IMR-90 (cell line): ENCODE results near the gene ATP2A3. TPM values are rescaled to one million over a fixed set of nuclear protein-coding genes. Genes with fewer than 3 reads are reported as not detected.

Source experiments
- ATAC-seq: fragments of 200-7000 bp; cut with Tn5 transposase; 2 replicates; pipeline ENCODE4 v1.9.1; 2020; ENCODE audit warnings: low read depth, mild to moderate bottlenecking, moderate library complexity
- BruUV-seq: library from RNA; stranded (reverse); fragments of 400-500 nt; replicated peaks from 2 replicates; lab custom pipeline; 2021; lab: Mats Ljungman, UMichigan
- CTCF ChIA-PET: fragments of 300-600 bp; formaldehyde crosslinking; extraction: SDS; loops from one replicate; lab custom pipeline; 2021; ENCODE audit warnings: antibody characterized with exemption; lab: Yijun Ruan, JAX
- POLR2A ChIA-PET: fragments of 300-600 bp; sonication (Branson Sonifier 250); formaldehyde crosslinking; loops from one replicate; lab custom pipeline; 2022; ENCODE audit warnings: antibody characterized with exemption; ENCODE audit not compliant: unreplicated experiment; lab: Charles Lee
- DNase-seq: peaks from one replicate; pipeline ENCODE4 v3.0.0; 2013
- H2AFZ ChIP-seq: replicated peaks from 2 replicates; pipeline ENCODE3; 2013; ENCODE audit warnings: low read length, mild to moderate bottlenecking; ENCODE audit not compliant: poor library complexity
- H2AK5ac ChIP-seq: 2 replicates; pipeline ENCODE4 v1.6.1; 2013; ENCODE audit warnings: low read depth, low read length, inconsistent platforms
- H2AK9ac ChIP-seq: replicated peaks from 2 replicates; pipeline ENCODE3; 2013; ENCODE audit warnings: mild to moderate bottlenecking, low read depth, low read length, moderate library complexity; ENCODE audit not compliant: poor library complexity
- H2BK120ac ChIP-seq: 2 replicates; pipeline ENCODE4 v1.6.1; 2013; ENCODE audit warnings: low read depth, low read length, inconsistent platforms
- H2BK15ac ChIP-seq: 3 replicates; pipeline ENCODE4 v1.6.1; 2013; ENCODE audit warnings: low read depth, low read length, inconsistent platforms
- H2BK20ac ChIP-seq: 2 replicates; pipeline ENCODE4 v1.6.1; 2013; ENCODE audit warnings: low read depth, mild to moderate bottlenecking, inconsistent platforms, low read length, moderate library complexity
- H2BK5ac ChIP-seq: 2 replicates; pipeline ENCODE4 v1.6.1; 2013; ENCODE audit warnings: mild to moderate bottlenecking, low read depth, low read length, inconsistent platforms; ENCODE audit not compliant: poor library complexity, severe bottlenecking
- H3K14ac ChIP-seq: replicated peaks from 2 replicates; pipeline ENCODE4 v1.6.1; 2013; ENCODE audit warnings: low read depth, low read length, inconsistent platforms
- H3K18ac ChIP-seq: 2 replicates; pipeline ENCODE4 v1.6.1; 2013; ENCODE audit warnings: low read depth, low read length, control low read depth
- H3K23ac ChIP-seq: 2 replicates; pipeline ENCODE4 v1.6.1; 2013; ENCODE audit warnings: low read depth, low read length, inconsistent platforms
- H3K27ac ChIP-seq: 2 replicates; pipeline ENCODE4 v1.5.1; 2013; ENCODE audit warnings: mild to moderate bottlenecking, control low read depth, low read length; ENCODE audit not compliant: insufficient read depth
- H3K27me3 ChIP-seq: 2 replicates; pipeline ENCODE4 v1.6.1; 2013; ENCODE audit warnings: low read length; ENCODE audit not compliant: control insufficient read depth, insufficient read depth
- H3K36me3 ChIP-seq: 2 replicates; pipeline ENCODE4 v1.6.1; 2013; ENCODE audit warnings: low read length, mixed read lengths; ENCODE audit not compliant: control insufficient read depth, insufficient read depth
- H3K4ac ChIP-seq: 2 replicates; pipeline ENCODE4 v1.6.1; 2013; ENCODE audit warnings: low read depth, low read length, inconsistent platforms
- H3K4me1 ChIP-seq: 2 replicates; pipeline ENCODE4 v1.6.1; 2013; ENCODE audit warnings: low read length, mixed read lengths; ENCODE audit not compliant: control insufficient read depth, insufficient read depth
- H3K4me2 ChIP-seq: 2 replicates; pipeline ENCODE4 v1.6.1; 2013; ENCODE audit warnings: low read depth, mild to moderate bottlenecking, control low read depth, low read length, moderate library complexity
- H3K4me3 ChIP-seq: 2 replicates; pipeline ENCODE4 v1.5.1; 2013; ENCODE audit warnings: low read depth, mild to moderate bottlenecking, control low read depth, low read length, moderate library complexity; ENCODE audit not compliant: insufficient read depth
- H3K56ac ChIP-seq: 2 replicates; pipeline ENCODE4 v1.6.1; 2013; ENCODE audit warnings: low read length, inconsistent platforms; ENCODE audit not compliant: insufficient read depth; ENCODE audit errors: extremely low read depth
- H3K79me1 ChIP-seq, 2 experiments: 2 replicates each; pipeline ENCODE4 v1.6.1; 2013; ENCODE audit warnings: low read length in 2 of 2, inconsistent platforms in 1 of 2, low read depth in 1 of 2
- H3K9ac ChIP-seq: 2 replicates; pipeline ENCODE4 v1.6.1; 2013; ENCODE audit warnings: low read depth, low read length, control low read depth
- H3K9me1 ChIP-seq: 2 replicates; pipeline ENCODE4 v1.6.1; 2013; ENCODE audit warnings: low read length, inconsistent platforms; ENCODE audit not compliant: insufficient read depth
- H3K9me3 ChIP-seq: 2 replicates; pipeline ENCODE4 v1.6.1; 2013; ENCODE audit warnings: low read length; ENCODE audit not compliant: control insufficient read depth, insufficient read depth
- H4K20me1 ChIP-seq: 2 replicates; pipeline ENCODE4 v1.6.1; 2013; ENCODE audit warnings: low read length, inconsistent platforms; ENCODE audit not compliant: insufficient read depth
- H4K5ac ChIP-seq: 2 replicates; pipeline ENCODE4 v1.6.1; 2013; ENCODE audit warnings: mild to moderate bottlenecking, low read depth, low read length, control low read depth
- H4K8ac ChIP-seq, 2 experiments: 2 replicates each; pipeline ENCODE4 v1.6.1; 2013; ENCODE audit warnings: low read depth in 2 of 2, low read length in 2 of 2, control low read depth in 1 of 2, inconsistent platforms in 1 of 2
- H4K91ac ChIP-seq: 2 replicates; pipeline ENCODE4 v1.6.1; 2013; ENCODE audit warnings: low read depth, low read length, inconsistent platforms; ENCODE audit not compliant: insufficient read depth
- BHLHE40 ChIP-seq: fragments of 150-350 bp; IDR thresholded peaks from 2 replicates; pipeline ENCODE4 v1.6.1; 2016; ENCODE audit warnings: mild to moderate bottlenecking, low read depth, low read length
- WGBS, 2 experiments: methylation state at CpG; one replicate each; pipeline versions ENCODE4 v1.1.5 to v1.1.7; 2013; ENCODE audit warnings: missing lambda C conversion rate in 2 of 2; ENCODE audit not compliant: insufficient read length in 1 of 2; ENCODE audit errors: extremely low coverage in 2 of 2; 5-methylcytosine and 5-hydroxymethylcytosine counted together
- dilution Hi-C: fragments of 300-500 bp; cut with HindIII; formaldehyde crosslinking; loops from one replicate; pipeline ENCODE4 v1.14.3; 2018; ENCODE audit warnings: low sequenced_read_pairs; ENCODE audit not compliant: unreplicated experiment
- in situ Hi-C: fragments of 300-500 bp; cut with MboI; formaldehyde crosslinking; loops from 3 replicates; pipeline ENCODE4 v1.14.3; 2019; ENCODE audit warnings: low sequenced_read_pairs, inconsistent platforms, mixed read lengths
- intact Hi-C: fragments of 100-400 bp; cut with micrococcal nuclease; formaldehyde crosslinking; loops from 2 replicates; pipeline ENCODE4 v1.10.0; 2022
- polyA plus RNA-seq, 3 experiments: library from polyadenylated mRNA; depleted of rRNA; stranded (reverse); fragments of >200 nt; gene quantifications; 2 replicates each; pipeline ENCODE4 v1.2.3, GENCODE V29; 2012; ENCODE audit warnings: low replicate concordance in 1 of 3
- total RNA-seq: library from RNA; depleted of rRNA; stranded (reverse); fragments of >200 nt; gene quantifications from 2 replicates; pipeline ENCODE4 v1.2.3, GENCODE V29; 2012

The ATP2A3 gene
- total and polyA plus RNA-seq, 2 of the 4 experiments (the other 2 are of a cell fraction) = 0.18 to 0.63 TPM

DNA sequence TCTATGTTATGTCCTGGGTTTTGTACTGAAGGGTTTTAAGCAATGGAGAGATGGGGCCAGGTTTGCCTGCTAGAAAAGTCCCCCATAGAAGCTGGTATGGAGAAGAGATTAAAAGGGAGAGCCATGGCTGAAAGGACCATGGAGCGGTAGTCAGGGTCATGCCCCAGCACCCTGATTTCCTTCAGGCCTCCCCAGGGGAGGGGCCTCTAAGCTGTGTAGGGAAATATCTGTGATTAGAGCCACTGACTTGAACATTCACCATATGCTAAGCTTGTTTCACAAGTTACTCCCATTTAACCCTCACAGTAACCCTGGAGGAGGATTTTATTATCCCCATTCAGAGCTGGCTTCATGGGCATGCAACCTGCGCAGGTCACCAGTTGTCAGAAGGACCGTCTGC lies 3.8 kb upstream of the ATP2A3 start:
- Histone ChIP-seq H3K56ac (no peak overlapping the region), H3K9ac (no peak overlapping the region), H2BK5ac (no peak overlapping the region), H3K36me3 (no peaks in the 10 kb centered on the region), H3K79me1 (no peaks in the 10 kb centered on the region), H2BK20ac (no peak overlapping the region), H3K4me3 (no peak overlapping the region), H3K4me2 (no peak overlapping the region), H2BK120ac (no peak overlapping the region), H3K9me3 (no peaks in the 10 kb centered on the region), H2AK9ac (no peak overlapping the region), H3K4ac (no peak overlapping the region), H3K4me1 (peaks cover 4% of the 10 kb centered on the region; the same call in 1 of the 2 replicates), H3K9me1 (no peaks in the 10 kb centered on the region), H3K27ac (no peak overlapping the region), H4K20me1 (no peaks in the 10 kb centered on the region), H4K5ac (no peak overlapping the region), H3K27me3 (peaks cover 59% of the 10 kb centered on the region), H4K8ac (no peak overlapping the region), H3K14ac (no peak overlapping the region), H3K18ac (no peak overlapping the region), H2AK5ac (no peak overlapping the region), H2BK15ac (no peak overlapping the region), H2AFZ (no peak overlapping the region), H3K23ac (no peak overlapping the region), H4K91ac (no peak overlapping the region)
- WGBS, 2 experiments = no CpG with 5 or more reads among the region's 3 CpGs
- ChIA-PET CTCF (no interaction called here), POLR2A (no interaction called here)
- ATAC-seq (no peak), DNase-seq (no peak)
- intact Hi-C loops (no loop called here), in situ Hi-C loops (no loop called here), dilution Hi-C loops (no loop called here)
- no TSS peak for BruUV-seq
- TF ChIP-seq BHLHE40 = no peak
